NOMO-1 treated with dmso at 0.1 percent for 144 hours (cell line): ENCODE measurements around the gene ELK1.

Source experiments
- DNase-seq: peaks from one replicate; lab custom pipeline; 2025; ENCODE audit not compliant: unreplicated experiment; lab: John Stamatoyannopoulos, UW

Gene ELK1

DNA sequence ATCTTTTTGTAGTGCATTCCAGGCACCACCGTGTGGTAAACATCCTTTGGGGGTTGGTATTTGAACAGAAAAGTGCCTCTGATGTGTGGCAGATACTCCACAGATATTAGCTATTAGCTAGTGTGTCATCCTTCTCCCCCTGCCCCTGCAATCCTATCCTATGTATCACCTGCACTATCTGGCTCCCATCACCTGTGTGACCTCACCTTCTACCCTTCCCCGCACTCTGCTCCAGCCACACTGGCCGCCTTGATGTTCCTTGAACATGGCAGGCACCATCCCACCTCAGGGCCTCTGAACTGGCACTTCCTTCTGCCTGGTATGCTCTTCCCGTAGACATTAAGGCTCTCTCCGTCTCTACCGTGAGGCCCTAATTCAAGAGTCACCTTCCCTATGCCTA, 3.7 kb downstream of the ELK1 start:
- no peak for DNase-seq

DNA sequence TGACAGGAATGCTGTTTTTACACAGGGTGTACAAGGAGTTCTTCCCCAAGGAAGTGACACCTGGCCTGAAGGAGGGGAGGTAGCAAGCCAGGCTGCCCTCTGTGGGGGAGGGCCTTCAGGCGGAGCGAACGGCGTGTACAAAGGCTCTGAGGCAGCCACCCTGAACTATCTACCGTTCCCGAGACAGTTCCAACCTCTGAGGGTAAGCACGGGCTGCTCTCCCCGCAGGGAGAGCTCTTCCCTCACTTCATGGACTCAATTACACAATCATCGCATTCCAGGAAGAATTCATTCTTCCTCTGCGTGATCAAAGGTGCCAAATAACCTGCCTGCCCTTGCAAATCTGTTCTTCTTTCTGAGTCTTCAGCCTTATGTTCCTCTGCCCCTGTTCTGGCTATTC, 4.8 kb downstream of the ELK1 start:
- no peak for DNase-seq

DNA sequence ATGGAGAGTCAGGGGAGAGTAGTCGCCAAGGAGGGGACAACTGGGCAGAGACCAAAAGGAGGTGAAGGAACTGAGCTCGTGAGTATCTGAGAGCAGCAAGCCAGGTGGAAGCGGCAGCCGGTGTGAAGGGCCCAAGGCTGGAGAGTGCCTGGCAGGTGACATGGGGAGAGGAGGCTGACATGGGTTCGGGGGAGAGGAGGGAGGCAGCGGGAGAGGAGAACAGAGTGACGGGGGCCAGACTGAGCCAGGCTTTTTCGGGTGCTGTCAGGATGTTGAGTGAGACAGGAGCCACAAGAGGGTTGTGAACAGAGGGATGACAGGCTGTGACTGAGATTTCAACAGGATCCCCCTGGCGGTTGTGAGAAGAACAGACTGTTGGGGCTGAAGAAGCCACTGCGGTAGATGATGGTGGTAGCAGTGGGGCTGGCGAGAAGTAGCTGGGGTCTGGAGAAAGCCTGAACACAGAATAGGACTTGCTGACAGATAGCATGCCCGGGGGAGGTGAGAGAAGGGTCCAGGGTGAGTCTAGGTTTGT, 5.7 kb downstream of the ELK1 start:
- no peak for DNase-seq

DNA sequence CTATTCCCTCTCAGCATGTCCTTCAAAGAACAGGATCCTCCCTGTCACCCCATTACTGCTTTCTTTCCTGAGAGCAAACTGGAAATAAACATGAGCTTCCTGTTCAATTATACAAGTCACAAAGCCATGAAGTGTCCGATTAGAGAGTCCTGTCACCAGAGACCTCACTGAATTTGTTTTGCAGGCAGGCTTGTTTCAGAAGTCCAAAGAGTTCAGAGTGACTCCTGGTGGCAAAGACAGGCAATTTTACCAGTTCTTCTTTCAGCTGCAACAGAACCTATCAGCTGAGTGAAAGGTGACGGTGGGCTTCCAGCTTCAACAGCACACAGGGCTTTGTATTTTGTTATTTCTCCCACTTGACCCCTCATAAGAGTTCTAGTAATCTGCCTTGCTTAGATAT, 6.4 kb downstream of the ELK1 start:
- no peak for DNase-seq

DNA sequence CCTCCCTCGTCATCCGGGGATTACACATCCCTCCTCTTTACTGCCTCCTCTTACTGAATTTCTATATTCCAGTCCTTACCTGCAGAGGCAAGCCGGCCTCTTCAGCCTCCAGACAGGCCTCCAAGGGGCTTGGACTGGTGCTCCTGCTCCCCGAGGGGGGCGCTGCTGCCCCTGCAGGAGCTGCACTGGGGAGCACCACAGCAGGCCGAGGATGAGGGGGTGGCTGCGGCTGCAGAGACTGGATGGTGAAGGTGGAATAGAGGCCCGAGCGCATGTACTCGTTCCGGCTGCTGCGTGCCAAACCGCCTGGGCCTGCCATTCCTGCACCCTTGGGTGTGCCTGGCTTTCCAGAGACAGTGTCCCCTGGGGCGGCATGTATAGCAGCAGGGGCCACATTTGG, 11.5 kb downstream of the ELK1 start:
- no peak for DNase-seq

DNA sequence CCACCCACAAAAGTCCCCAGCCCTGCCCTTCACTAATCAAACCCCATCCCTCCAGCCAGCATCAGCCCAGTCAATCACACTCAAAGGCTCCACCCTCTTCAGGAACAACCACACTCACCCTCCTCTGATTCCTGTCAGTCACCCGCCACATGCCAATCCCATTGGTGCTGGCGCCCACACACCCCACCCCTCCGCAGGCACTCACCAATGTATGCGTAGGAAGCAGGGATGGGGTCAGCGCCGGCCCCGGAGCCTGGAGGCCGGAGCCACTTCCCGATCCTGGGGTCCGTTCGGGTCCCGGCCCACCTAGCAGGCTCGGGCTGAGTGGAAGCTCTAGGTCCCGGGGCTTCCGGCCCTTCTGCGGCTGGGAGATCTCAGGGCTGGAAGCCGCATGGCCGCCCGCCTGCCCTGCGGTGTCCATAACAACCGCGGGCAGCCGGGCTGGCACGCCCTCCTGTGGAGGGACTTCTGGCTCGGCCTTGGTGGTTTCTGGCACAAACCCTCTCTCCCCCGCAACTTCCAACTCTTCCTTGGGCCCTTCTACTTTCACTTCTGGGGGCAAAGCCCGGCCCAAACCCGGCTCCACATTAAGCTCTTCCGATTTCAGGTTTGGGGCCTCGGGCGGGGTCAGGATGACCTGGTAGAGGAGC, 12.7 kb downstream of the ELK1 start:
- no peak for DNase-seq

DNA sequence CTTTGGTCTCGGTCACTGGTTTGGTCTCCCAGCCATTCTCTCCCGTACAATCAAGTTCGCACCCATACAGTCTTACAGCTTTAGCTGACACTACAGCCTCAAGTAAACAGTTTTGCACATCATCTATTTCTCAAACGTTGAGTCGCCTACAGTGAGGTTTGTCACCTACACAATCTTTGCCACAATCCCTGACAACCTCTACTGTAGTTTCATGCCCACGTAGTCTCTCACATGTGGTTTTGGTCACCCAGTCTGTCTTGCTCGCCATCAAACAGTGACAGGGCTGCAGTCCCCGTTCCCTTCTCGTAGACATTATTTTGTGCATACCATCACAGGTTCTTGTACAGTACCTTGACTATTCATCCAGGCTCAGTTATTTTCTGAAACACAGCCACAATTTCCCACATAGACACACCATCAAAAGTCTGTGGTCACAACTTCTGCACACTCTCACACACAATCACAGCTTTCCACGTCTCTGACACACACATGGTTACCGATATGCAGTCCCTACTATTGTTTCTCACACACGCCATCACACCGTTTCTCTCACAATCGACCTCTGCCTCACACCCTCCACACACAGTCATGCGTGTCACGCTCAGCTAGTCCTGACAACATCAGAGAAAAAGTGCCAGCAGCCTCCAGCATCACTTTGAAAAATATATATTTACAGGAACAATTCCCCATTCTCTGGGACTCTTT, 15.3 kb downstream of the ELK1 start:
- no peak for DNase-seq

DNA sequence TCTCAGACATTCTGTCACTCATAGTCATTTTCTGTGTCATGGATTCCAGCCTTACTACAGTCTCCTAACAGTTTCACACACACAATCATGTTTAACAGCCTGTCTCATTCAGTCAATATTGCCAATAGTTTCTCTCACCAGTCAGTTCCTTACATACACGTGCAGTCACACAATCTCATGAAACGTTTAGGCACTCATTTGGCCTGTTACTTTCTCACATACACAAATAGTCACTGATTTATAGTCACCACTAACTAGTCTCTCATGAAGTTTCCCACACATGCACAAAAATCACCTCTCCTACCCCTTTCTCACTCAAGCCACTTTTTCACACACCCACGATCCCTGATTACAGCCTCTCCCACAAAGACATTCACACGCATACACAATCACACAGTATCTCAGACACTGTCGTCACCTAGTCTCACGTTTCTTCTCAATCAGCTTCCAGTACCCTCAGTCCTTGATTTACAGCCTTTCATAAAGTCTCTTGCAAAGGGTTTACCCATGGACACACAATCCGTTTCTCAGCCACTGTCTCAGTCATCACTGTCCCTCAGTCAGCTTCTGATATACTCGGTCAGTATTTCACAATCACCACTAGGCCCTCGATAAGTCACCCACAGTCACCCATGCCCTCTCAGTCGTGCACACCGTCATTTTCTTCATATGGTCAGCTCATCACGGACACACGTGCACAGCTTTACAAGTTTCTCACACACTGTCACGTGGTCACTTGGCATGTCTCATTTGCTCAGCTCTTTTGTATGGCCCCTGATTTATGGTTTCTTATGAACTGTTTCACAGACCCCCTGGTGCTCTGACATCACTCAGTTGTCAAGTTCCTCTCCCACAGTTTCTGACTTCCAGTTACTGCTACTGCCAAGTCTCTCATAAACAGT, 16.4 kb downstream of the ELK1 start:
- DNase-seq = no peak

DNA sequence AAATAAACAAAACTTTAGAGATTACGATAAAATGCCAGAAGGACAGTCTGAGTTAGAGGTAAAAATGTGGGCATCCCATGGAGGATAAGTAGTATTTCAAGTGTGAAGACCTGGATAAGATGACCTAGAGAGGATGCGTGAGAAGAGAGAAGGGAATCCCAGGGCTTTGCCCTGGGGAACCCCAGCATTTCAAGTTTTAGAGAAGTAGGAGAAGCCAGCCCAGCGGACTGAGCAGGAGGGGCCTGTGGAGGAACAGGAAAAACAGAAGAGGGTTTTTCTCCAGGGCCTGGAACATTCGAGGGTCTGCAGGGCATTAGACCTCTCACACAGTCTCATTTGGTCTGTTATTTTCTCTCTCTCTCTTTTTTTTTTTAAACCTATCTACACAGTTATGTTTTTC, 17.7 kb downstream of the ELK1 start:
- DNase-seq = no peak

DNA sequence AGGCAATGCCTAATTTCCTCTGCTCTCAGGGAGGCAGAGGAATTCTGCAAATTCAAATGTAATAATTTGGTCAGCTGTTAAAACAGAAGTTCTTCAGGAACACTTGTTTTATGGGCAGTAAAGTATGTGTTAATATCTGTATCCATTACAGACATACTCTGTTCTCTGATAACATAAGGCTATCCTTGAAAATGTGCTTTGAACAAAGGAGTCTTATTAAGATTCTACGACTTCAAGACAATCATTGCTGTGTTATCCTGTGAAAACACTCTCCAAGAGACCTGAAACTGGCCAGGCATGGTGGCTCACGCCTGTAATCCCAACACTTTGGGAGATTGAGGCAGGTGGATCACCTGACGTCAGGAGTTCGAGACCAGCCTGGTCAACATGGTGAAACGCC, 18.7 kb downstream of the ELK1 start:
- no peak for DNase-seq

DNA sequence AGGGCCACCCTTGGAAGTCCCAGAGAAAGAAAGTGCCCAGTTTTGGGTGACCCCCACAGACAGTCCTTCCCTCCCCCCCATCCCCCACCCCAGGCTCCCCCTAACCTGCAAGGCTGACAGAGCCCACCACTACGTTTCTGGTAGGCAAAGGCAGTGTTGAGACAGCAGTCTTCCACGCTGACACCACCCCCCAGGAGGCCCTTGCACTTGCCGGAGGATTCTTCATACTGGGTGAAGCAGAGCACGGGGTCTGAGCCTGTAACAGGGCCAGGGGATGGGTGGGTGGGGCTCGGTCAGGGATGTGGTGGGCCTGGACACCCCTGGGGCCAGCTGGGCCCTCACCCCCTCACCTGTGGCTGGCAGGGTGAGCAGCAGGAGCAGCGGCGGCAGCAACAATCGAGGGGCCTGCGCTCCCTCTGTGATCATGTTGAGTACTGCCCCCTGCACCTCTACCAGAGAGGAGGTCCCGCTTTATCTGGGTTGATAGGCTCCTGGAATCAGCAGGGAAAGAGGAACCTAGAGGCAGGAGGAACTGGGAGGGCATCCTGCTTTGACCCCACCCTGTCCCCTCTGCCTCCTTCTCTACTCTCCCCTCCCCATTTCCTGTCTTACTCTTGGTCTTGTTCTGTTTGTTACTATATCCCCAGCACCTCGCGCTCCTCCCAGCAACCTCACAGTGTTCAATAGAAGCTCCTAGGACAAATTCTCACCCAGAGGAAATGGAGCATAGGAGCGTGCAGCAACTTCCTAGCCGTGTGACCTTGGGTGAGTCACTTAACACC, 20.8 kb downstream of the ELK1 start, which contains the start of gene CFP:
Gene CFP (minus strand): TSS at position 512 of the 782 bp plus-strand sequence. CDS start 86 bp downstream, at position 426.
- DNase-seq = peak; percentile 28

DNA sequence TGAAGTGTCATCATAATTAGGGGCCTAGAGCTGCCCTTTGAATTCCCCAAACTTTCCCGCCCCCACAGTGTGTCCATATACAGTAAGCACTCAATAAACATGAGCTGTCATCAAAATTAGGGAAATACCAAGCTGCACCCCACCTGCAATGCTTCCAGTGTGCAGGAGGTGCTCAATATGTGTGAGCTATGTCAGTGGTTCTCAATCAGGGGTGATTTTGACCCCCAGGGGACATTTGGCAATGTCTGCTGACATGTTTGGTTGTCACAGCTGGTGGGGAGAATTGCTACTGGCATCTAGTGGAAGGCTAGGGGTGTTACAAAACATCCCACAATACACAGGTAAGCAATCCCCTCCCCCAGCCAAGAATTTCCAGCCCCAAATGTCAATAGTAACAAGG, 21.4 kb downstream of the ELK1 start:
- no peak for DNase-seq

DNA sequence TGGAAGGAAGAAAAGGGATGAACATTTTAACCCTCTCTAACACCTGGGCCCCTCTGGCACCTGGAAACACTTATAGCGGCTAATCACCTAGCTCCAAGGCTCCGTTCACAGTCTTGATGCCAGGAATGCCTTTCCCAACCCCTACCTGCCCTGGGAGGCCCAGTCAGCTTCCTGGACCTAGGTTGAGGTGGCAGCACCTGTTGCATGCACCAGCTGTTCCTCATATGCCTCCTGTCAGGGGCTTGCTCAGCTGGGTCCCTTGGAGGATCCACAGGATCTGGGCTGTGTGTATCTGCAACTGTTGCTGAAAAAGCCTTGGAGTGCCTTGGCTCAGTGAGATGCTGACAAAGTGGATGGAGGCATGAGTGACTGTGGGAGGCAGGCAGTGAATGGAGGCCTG, 25.0 kb downstream of the ELK1 start:
- no peak for DNase-seq

DNA sequence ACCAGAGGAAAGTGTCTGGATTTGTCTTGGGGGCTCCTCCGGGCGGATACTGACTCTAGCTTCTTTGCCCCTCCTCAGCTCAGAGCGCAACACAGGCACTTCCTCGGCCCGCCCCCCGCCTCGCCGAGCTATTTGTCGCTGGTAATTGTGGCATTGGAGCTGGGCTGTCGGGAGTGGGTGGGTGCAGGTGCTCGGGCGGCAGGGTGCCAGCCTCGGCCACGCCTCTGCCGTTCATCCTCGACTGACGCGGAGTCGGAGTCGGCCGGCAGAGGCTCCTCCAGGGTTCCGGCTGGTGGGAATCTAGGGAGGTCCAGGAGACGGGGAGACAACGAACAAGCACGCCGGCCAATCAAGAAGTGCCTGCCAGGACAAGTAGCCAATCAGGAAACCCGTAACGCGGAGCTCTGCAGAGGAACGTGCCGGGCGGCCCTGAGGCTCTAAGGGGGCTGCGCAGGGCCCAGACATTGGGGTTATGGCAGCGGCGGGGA, 26.8 kb downstream of the ELK1 start:
- DNase-seq = no peak

DNA sequence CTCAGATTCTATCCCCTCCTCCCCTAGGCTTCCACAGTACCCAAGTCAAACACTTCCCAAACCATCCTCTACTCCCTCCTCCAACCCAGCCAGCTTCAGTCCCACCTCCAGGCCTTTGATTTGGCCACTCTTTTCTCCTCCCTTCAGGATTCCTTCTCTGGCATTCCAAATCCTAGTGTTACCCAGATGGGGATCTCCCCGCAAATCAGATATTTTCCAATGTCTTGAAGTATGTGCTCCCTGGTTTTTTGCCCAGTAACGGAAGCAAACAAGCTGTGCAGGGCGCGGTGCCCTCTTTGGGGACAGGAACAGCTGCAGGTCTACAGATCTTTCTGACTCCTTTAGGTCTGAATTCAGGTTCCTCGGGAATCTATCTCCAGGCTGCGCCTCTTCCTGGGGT, 28.5 kb downstream of the ELK1 start:
- DNase-seq = no peak

DNA sequence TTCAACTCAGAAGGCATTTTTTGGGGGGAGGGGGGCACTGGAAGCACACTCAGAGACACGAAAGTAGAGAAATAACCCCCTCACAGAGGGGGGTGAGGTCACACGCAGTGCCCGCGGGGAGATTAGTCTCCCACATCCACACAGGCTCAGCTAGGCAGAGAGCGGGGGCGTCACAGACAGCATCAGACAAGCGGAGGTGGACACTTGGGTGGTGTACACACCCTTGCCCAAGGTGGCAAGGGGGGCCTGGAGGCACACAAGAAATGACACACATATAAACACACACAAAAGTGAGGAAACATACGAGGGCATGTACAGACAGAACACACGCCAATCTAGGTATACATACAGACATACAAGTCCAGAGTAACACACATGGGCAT, 30.1 kb downstream of the ELK1 start:
- no peak for DNase-seq

DNA sequence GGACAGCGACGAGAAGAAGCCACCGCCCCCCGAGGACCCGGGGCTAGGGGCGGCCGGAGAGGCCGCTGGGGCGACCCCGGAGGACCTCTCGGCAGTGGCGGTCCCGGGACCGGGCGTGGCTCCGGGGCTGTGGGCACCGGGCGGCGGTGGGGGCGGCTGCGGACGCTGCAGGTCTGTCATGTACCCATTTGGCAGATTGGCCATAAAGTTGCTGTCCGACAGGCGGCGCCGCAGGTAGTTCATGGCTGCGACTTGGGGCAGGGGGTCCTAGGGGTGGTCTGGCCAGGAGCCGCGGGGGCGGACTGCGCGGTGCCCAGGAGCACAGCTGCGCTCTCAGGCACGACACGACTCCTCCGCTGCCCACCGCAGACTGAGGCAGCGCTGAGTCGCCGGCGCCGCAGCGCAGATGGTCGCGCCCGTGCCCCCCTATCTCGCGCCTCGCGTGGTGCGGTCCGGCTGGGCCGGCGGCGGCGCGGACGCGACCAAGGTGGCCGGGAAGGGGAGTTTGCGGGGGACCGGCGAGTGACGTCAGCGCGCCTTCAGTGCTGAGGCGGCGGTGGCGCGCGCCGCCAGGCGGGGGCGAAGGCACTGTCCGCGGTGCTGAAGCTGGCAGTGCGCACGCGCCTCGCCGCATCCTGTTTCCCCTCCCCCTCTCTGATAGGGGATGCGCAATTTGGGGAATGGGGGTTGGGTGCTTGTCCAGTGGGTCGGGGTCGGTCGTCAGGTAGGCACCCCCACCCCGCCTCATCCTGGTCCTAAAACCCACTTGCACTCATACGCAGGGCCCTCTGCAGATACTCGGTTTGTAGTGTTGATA, 30.7 kb downstream of the ELK1 start, which contains the start of gene SYN1:
Gene SYN1 (minus strand): TSS at position 372 of the 817 bp plus-strand sequence. CDS start 129 bp downstream, at position 243.
- DNase-seq = peak; percentile 54

DNA sequence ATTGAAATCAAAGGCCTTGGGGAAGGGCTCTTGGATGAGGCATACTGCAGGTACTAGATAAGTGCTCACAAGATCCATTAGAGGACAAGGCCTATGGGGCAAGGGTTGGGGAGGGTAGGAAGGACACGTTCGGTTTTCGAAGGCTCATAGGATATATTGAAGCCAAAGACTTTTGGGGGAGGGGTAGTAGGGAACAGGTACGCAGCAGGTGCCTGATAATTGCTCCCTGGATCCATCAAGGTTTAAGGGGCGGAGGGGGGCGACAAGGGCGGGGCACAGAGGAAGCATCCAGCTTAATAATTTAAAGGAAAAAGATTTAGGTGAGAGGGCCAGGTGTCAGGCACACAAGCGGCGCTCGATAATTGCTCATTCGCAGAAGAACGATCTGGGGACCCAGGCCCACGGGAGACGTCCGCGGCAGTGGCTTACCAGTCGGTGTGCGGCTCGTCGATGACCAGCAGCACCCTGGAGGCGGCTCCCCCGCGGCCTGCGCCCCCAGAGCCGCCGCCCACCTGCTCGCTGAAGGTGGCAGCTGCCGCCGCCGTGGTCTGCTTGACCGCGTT, 31.4 kb downstream of the ELK1 start:
- no peak for DNase-seq

DNA sequence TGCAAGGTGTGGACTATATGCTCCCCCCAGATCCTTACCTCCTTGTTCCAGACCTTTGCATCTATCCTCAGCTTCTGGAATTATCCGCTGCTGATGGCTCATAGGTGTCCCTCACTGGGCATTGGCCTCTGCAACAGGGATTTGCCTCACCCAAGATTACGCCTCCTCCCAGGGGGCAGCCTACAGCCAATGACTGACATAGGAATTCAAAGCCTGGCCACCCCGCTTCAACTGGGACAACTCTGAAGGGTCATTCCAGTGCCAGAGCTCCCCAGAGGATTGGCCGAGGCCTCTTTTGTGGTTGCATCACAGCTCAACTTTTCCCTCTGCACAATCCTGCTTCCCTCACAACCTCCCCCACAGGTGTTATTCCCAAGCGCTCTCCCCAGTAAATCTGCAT, 35.7 kb downstream of the ELK1 start:
- no peak for DNase-seq
